ENCODE data around the gene STK26.

- no peak for TF ChIP-seq EP300 (IDR thresholded peaks at IDR 0.05)
- TF ChIP-seq POLR2A (IDR thresholded peaks at IDR 0.05): no peak
Measured at GRCh38 chrX:132107291-132107690, 84.2 kb downstream of the STK26 start.

Data from gastroesophageal sphincter (tissue), 2 donors.